GM18858 (cell line): ENCODE measurements around the gene LYPD4.
A peak's percentile ranks its signal among the peaks of the same experiment; 100 is the strongest.
"Not testable (repeated sequence)": the region's sequence is repeated elsewhere in the genome, so short reads cannot be mapped to it uniquely, and the experiment has no call there.

Source experiments
- ATAC-seq: cut with Tn5 transposase; IDR thresholded peaks from one replicate; pipeline ENCODE4 v1.9.1; 2021; ENCODE audit not compliant: unreplicated experiment

Gene LYPD4

DNA sequence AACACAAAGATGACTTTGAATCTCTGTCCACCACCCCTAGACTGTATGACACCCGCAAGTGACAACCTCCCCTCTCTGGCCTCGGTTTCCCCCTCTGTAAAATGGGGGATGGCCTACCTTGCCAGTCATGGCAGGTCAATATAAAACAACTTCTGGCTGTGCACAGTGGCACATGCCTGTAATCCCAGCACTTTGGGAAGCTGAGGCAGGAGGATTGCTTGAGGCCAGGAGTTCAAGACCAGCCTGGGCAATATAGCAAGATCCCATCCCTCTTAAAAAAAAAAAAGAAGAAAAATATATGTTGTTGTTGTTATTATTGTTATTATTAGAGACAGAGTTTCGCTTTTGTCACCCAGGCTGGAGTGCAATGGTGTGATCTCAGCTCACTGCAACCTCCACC is 31.5 kb upstream of the LYPD4 start:
- ATAC-seq = not testable (repeated sequence)

DNA sequence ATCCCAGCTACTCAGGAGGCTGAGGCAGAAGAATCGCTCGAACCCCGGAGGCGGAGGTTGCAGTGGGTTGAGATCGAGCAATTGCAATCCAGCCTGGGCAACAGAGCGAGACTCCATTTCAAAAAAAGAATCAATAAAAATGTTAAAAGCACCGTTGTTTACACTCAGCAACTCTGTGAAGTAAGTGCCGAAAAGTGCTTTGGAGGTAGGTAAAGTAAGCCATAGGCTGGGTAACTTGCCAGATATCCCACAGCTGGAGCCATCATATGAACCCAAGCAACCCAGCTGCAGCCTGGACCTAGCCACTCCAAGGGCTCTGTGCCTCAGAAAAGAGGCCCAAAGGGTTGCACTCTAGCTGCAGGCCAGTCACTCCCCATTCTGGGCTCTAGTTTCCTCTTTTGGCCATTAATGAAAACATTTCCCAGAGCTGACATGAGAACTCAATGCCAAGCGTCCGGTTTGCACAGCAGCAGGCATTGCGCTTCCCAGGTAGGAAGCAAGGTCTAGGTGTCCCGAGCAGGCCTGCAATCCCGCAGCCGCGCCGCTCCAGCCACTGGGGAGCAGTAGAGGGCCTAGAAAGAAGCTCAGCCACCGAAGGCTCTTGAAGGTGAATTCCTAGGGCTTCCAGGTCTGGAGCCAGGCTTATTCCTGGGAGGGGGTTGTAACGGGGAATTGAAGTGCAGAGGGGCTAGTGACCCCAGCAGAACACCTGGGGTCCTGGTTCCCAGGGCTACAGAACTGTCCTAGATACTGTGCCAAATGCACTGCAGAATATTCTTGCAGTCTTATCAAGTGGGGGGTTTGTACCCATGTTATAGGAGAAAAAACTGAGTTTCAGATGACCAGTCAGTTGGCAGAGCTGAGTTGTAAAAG is 28.5 kb upstream of the LYPD4 start:
- ATAC-seq = no peak

DNA sequence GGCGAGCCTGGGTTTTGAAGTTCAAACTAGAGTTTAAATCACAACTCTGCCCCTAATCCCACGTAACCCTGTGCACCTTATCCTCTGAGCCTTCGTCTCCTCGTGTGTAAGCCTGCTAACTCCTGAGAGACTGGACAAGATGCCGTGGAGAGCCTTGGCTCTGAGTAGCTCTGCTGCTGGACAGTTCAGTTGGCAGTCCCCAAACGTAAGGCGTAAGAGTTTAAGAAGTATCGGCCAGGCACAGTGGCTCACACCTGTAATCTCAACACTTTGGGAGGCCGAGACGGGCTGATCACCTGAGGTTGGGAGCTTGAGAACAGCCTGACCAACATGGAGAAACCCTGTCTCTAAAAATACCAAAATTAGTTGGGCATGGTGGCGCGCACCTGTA is 27.9 kb upstream of the LYPD4 start:
- no peak for ATAC-seq

DNA sequence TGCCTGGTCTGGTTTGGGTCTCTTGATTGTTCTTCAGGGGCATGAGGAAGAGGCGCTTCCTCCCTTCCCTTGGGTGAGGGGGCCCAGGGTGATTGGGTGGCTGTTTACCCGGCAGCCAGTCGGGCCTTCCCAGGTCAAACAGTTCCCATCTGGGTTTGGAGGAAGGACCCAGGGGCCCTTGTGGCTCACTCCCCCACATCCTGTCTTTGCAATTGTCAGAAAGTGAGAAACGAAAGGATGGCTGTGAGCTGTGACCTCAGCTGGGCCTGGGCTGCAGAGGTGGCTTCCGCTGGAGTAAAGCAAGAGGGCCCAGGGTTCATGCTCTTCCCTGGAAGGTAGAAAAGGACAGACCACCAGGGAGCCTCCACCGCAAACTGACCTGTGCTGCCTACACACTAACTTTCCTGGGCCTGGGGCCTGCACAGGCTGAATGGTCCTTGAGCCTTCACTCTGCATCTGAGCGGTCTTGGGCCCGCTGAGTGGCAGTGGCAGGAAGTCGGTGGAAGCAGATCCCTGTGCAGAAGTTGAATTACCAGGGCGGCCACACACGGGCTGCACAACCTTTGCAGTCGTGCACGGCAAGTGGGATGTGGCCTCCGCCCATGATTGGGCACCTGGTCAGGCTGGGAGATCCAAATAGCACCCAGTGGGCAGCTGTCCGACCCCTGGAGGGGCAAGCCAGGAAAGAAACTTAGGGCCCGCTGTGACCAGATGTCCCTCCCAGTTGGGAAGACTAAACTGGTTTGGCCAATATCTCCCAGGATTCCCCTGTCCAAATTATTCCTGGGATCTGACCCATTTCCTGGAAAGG is 27.3 kb upstream of the LYPD4 start:
- ATAC-seq = peak; percentile 40

DNA sequence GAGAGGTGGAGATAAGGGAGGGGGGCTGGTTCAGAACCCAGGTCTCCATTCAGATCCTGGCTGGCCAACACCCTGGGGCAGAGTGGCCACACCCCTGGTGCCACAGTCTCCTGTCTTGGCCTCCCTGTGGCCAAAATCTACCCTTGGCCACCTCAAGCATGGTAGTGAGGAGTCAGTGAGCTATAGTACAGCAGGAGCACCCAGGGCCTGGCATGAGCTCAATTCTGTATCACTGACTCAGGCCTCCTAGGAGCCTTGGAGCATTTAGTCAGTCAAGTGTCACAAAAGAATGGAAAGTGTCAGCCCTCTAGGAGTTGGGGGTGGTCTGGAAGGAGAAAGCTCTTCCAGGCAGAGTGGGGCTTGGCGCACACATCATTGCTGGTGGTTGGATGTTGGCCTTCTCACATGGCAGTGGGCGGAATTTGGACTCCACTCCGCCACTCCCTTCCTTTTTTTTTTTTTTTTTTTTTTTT is 26.0 kb upstream of the LYPD4 start:
- ATAC-seq = no peak

DNA sequence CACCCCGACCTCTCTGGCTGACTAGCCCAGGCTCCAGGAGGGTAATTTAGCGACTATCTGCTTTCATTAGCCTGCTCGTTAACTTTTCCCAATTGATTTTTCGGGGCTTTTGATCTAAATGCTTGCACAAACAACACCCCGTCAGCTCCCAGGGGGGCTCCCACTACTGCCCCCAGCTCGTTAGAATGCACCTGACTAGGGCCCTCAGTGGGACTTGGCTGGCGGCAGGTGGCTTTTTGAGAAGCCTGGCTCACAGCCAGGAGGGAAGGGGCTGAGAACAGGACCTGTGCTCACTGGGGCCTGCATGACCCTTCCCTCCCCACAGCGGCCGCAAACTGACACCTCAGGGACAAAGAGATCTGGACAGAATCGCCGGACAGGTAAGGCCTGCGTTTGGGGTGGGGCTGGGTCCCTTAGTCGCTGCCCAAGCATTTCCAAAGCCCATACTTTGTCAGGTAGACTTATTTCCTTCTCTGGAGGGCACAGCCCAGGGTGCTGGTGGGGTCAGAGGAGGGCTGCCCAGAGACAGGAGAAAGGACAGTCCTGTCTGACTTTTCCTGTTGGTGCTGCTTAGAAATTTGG is 25.0 kb upstream of the LYPD4 start:
- no peak for ATAC-seq

DNA sequence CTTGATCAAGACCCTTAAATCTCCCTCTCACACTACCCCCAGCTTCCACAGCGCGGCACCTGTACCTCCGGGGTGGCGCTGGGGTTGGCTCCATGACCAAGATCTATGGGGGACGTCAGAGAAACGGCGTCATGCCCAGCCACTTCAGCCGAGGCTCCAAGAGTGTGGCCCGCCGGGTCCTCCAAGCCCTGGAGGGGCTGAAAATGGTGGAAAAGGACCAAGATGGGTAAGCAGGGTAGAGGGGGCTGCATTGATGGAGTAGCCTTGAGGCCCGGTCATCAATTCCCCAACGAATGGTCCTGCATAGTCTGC is 24.5 kb upstream of the LYPD4 start:
- ATAC-seq = no peak

DNA sequence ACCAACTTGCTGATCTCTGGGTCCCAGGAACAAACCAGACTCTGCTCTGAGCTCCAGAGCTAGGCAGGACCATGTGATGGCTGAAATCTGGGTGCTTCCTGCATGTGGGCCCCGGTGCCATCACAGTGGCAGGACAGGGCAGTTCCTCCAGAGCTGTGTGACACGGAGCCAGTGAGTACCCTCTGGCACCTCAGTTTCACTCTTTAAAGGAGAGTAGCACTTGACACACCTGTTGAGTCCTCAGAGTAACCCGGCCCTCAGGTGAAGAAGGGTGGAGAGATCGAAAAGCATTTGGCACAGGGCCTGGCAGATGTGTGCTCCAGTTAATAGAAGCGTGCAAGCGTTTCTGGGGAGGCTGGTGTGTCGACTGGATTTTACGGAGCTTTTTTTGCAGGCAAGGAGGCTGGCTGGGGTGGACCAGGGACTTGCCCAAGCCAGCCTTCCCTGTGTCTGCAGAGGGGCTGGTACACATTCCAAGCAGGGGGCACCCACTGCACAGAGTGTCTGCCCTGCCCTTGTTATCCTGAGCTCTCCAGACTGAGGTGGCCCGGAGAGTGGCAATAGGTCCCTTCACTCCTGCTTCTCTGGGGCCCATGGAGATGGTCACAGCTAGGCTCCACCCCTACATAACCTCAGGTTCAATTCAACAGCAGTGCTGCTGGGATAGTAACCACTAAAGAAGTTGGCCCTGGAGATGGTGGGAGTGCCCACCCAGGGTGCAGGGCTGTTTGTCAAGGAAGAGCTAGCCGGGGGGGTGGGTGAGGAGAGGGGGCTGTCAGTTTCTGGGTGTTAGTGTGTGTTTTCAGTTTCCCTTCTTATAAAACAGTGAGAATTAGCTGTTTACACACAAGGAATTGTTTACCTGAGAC is 23.9 kb upstream of the LYPD4 start:
- ATAC-seq = no peak

DNA sequence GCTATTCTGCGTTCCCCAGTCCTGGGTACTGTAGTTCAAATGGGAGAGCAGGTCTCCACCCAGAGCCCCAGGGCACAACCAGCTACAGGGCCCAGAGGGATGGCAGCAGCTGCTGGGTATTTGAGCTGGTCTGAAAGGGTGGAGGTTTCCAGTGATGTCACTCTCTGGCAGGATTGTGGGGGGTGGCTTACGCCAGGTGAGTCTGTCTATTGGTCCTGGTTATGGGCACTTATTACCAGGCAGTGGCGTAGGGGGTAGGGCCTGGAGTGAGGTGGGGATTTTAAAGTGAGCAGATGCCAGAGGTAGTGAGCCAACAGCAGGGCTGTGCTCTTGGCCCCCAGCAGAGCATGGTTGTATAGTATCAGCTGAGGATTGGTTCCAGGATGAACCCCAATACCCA is 21.8 kb upstream of the LYPD4 start:
- ATAC-seq = no peak

DNA sequence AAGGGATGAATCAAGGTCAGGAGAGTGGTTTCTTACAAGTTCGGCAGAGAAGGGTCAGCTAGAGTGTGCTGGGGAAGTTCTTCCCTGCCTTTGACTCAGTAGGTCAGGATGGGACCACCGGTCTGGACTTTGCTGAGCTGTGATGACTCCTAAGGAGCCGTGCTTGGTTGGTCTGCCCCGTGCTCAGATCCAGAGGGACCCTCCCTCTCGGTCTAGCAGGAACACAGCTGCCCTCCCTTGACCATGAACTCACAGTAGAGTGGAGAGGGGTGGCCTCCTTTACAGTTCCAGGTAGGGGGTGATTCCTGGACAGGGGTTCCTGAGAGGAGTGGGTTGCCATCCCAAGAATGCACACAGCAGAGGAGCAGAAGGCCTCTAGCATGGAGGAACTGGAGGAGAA is 19.9 kb upstream of the LYPD4 start:
- no peak for ATAC-seq

DNA sequence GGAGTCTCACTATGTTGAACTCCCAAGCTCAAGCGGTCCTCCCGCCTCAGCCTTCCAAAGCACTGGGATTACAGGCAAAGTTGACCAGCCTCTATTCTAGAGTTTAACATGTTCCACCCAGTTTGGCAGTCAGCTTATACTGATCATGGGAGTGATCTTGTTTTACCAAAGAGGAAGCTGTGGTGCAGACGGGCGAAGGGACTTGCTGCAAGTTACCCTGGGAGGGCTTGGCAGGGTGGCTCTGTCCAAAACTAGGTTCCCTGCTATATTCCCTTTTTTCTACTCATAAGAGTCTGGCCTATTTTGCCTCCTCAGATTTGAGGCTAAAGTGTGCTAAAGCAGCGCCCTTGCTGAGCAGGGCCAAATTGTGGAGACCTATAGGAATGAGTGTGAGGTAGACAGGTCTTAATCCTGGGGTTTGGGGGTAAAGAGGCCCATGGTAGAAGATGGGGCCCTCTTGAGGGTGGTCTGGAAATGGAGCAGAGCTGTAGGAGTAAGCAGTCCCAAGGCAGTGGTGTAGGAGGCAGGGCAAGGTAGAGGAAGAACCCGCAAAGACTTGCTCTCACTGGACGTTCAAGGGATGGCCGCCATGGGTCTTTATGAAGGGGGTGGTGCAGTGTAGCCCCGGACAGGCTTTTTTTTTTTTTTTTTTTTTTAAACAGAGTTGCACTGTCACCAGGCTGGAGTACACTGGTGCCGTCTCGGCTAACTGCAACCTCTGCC is 18.9 kb upstream of the LYPD4 start:
- no peak for ATAC-seq

DNA sequence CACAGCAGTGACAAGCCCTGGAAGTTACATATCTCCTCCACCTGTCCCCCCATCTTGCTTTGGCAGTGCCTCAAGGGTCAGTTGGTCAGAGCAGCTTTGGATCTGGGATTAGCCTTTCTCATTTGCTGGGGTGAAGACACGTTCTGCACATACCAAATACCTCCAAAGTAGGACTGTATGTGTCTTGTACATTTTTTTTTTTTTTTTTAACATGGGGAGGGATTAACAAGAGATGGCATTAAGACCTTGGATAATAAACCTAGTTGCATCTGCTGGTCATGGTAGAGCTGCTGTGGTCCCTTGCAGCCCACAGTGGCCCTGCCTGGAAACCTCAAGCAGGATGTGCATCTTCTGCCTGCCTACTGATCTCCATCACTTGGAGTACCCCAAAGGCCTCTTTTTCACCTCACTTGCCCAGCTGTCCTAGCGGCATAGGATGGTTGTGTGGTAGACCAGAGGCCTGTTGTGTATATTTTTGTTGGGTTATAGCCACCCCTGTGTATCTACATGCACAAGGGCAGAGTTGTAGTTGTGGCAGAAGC is 18.0 kb upstream of the LYPD4 start:
- ATAC-seq = no peak

DNA sequence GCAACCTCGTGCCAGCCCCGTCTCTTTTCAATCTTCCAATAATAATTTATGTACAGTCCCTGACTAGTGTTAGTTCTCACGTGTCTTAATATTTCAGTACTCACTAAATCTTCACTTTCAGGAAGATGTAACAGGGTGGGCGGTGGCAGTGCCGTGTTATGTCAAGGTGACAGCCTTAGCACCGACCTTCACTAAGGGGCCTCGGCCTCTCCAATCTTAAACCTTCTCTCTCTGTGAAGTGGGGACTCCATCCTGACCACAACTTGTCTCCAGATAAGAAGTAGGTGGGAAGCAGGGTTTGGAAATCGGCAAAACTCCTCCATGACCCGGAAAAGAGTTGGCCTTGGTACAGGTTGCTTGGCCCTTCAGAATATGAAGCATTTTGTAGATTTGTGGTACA is 17.4 kb upstream of the LYPD4 start:
- ATAC-seq = no peak

DNA sequence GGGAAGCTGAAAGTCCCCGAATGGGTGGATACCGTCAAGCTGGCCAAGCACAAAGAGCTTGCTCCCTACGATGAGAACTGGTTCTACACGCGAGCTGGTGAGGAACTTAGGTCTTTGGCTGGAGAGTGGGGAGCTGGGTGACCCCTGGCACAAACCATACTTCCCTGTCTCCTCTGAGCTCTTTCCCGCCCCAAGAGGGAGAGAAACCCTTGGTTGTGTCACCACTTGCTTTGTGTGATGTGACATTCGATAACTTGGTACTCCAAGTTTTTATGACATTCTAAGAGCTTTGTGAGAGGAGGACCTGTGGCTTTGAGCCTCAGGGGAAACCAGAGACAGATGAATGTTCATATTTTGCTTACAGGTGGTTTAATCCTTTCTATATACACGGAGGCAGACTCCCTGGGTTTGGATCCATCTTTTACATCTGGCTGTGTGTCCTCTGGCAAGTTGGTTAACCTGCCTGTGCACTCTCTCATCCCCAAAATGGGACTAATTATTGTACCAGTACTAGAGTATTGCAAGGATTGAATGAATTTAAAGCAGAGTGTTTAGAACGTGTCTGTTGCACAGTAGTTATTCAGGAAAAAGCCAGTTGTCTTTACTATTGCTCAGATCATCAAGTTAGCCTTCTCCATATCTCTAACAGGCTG is 16.8 kb upstream of the LYPD4 start:
- no peak for ATAC-seq

DNA sequence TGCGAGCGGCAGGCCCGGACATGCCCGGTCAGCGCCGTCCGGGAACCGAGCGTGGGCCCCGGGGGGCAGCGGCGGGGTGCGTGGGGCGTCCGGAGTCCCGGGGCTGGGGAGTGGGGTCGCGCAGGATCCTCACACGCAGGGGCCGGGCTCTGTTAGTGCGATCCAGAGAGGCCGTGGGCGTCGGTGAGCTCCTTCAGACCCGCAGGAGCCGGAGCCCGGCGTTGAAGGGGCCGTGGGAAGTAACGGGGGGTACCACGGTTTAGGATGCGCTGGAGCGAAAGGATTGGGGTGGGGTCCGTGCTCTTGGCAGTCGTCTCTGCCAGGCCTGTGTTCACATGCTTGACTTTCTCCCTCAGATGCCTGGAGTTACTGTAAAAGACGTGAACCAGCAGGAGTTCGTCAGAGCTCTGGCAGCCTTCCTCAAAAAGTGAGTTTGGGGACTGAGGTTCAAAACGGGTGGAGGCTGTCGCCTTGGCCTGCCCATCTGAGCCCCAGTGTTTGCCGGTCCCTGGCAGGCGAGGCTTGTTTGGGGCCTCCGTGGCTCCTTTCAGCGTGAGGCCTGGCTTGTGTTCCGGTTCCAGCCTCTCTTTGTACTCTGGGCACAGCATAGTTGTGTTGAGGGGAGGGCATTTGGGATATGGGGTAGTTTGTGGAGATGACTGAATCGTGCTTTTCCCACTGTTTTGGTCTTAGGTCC is 16.1 kb upstream of the LYPD4 start:
- ATAC-seq = peak; percentile 20

DNA sequence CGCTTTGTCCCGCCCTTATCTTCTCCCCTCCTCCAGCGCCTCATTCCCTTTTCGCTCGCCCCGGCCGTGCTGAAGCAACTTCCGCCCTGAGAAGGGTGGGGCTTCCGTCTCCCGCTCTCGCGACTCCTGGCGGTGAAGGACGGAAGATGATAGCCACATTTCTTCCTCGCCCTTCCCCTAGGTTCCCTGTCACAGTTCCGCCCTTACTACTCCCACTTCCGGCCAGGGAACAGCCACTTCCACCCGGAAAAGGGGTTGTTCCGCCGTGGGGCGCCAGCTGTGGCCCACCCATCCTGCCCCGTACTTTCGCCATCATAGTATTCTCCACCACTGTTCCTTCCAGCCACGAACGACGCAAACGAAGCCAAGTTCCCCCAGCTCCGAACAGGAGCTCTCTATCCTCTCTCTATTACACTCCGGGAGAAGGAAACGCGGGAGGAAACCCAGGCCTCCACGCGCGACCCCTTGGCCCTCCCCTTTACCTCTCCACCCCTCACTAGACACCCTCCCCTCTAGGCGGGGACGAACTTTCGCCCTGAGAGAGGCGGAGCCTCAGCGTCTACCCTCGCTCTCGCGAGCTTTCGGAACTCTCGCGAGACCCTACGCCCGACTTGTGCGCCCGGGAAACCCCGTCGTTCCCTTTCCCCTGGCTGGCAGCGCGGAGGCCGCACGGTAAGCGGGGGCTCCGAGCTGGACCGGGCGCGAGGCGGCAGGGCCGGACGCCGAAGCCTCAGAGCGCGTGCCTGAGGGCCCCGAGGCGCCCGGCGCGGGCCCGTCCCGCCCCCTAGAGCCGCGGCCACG is 15.3 kb upstream of the LYPD4 start, which contains the start of gene RPS19:
Gene RPS19 (plus strand): TSS at position 638 of the 801 bp plus-strand sequence. CDS start 520 bp downstream, outside the sequence.
- ATAC-seq = peak; percentile 69

DNA sequence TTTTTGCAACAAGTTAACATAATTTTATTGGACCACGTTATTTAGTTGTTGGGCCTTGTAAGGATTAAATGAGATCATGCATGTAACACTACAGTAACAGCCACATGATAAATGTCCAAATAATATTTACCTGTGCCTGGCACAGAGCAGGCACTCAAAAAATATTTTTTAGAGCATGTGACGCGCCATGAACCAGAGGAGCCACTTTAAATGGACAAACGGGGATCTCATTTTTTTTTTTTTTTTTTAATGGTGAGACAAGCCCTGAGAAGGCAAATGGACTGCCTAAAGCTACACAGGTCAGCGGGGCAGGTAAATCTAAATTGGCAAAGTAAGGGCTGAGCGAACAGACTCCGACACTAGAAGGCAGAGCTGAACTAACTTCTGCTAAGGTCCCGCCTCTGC is 14.7 kb upstream of the LYPD4 start:
- ATAC-seq = no peak

DNA sequence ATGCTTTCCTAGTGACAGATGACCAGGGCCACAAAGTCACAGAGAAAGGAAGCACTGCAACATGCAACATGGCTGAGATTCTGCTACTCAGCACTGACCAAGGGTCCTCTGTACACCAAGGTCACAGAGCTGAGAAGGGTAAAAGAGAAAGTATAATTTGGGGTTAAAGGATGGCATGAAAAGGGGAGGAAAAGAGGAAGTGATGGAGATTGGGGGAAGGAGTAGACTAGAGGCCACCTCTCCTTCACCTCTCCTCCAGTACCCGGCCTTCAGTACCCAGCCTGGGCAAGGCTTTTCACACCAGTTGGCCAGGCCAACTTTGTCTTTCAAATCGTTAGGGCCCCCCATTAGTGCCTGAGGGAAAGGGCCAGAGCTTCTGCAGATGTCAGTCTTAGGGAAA is 9.3 kb upstream of the LYPD4 start:
- ATAC-seq = no peak
